Esophagus muscularis mucosa (tissue), 4 donors: ENCODE measurements around the gene PCDH15. TPM values are rescaled to one million over a fixed set of nuclear protein-coding genes. Genes with fewer than 3 reads are reported as not detected.

ENCODE experiments used
- DNase-seq: peaks from one replicate; pipeline ENCODE4 v3.0.0-alpha.2; 2017; ENCODE audit errors: extremely low spot score
- H3K27ac ChIP-seq, 4 donors: fragments of 200-600 bp; sonication (generic); replicated peaks in 1 of 4; 1 replicate in 3 of 4; 2 replicates in 1 of 4; pipeline ENCODE4 v1.5.1; 2016 to 2019; ENCODE audit warnings: mild to moderate bottlenecking in 1 of 4
- H3K27me3 ChIP-seq, 4 donors: fragments of 200-600 bp; sonication (generic); one replicate each; pipeline versions ENCODE4 v1.5.1 to v1.6.0; 2016 to 2019
- H3K36me3 ChIP-seq, 4 donors: fragments of 200-600 bp; sonication (generic); one replicate each; pipeline ENCODE4 v1.5.1; 2016 to 2019
- H3K4me1 ChIP-seq, 4 donors: fragments of 200-600 bp; sonication (generic); one replicate each; pipeline ENCODE4 v1.5.1; 2016 to 2019
- H3K4me3 ChIP-seq, 4 donors: fragments of 200-600 bp; sonication (generic); 1 replicate in 2 of 4; 2 replicates in 2 of 4; pipeline ENCODE4 v1.5.1; 2016 to 2019; ENCODE audit warnings: mild to moderate bottlenecking in 4 of 4, moderate library complexity in 1 of 4
- H3K9me3 ChIP-seq, 4 donors: fragments of 200-600 bp; sonication (generic); 1 replicate in 3 of 4; 2 replicates in 1 of 4; pipeline ENCODE4 v1.5.1; 2016 to 2019
- EP300 ChIP-seq: sonication (generic); formaldehyde crosslinking; IDR thresholded peaks from one replicate; pipeline ENCODE4 v1.6.1; 2017; ENCODE audit warnings: antibody characterized with exemption
- POLR2A ChIP-seq: fragments of 450-650 bp; IDR thresholded peaks from one replicate; pipeline ENCODE4 v1.6.1; 2017; ENCODE audit warnings: antibody characterized with exemption, moderate library complexity, mild to moderate bottlenecking, low read depth
- POLR2AphosphoS5 ChIP-seq, 2 donors: sonication (generic); formaldehyde crosslinking; IDR thresholded peaks; one replicate each; pipeline ENCODE4 v1.6.1; 2017; ENCODE audit warnings: antibody characterized with exemption in 2 of 2
- WGBS: methylation state at CpG from one replicate; pipeline ENCODE4 v1.1.5; 2018; 5-methylcytosine and 5-hydroxymethylcytosine counted together
- intact Hi-C: fragments of 100-400 bp; cut with DNase I; formaldehyde crosslinking; loops from one replicate; pipeline ENCODE4 v1.15.1; 2023
- total RNA-seq, 4 donors: library from RNA; depleted of rRNA; stranded (reverse); fragments of >200 nt; gene quantifications; one replicate each; pipeline versions ENCODE4 v1.1.0 to v1.2.1, GENCODE V29; 2016
- TF ChIP-seq, protein P1 (sequence below), 3 experiments: fragments of 200-600 bp in 2 of 3; fragments of 450-650 bp in 1 of 3; sonication (generic) in 2 of 3; IDR thresholded peaks; one replicate each; pipeline ENCODE4 v1.5.1; 2017 to 2019; ENCODE audit warnings: antibody characterized with exemption in 3 of 3, mild to moderate bottlenecking in 2 of 3, moderate library complexity in 1 of 3

The PCDH15 gene
- total RNA-seq, 4 donors from 2014 or later = 0.13 to 0.50 TPM; not detected in 2

DNA sequence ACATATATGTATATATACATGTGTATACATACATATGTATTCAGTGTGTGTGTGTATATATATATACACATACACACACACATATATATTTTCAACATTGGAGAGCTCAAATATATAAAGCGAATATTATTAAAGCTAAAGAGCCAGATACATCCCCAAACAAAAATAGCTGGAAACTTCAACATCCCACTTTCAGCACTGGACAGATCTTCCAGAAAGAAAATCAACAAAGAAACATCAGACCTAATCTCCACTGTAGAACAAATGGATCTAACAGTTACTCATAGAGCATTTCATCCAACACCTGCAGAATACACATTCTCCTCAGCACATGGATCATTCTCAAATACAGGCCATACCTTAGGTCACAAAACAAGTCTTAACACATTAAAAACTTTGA lies 799.0 kb downstream of the PCDH15 start:
- Histone ChIP-seq H3K4me3 (no peak overlapping the region), H3K36me3 (no peaks in the 10 kb centered on the region), H3K9me3 (no peaks in the 10 kb centered on the region), H3K27ac (no peak overlapping the region), H3K4me1 (no peaks in the 10 kb centered on the region), H3K27me3 (no peaks in the 10 kb centered on the region)
- no peak for DNase-seq
- intact Hi-C loops = no loop called here
- 97% methylated on average over 1 of the region's 1 CpG for WGBS
- TF ChIP-seq EP300 (no peak), POLR2A (no peak), POLR2AphosphoS5 (IDR thresholded peaks at IDR 0.05) (no peak)
- TF ChIP-seq, protein P1, sequence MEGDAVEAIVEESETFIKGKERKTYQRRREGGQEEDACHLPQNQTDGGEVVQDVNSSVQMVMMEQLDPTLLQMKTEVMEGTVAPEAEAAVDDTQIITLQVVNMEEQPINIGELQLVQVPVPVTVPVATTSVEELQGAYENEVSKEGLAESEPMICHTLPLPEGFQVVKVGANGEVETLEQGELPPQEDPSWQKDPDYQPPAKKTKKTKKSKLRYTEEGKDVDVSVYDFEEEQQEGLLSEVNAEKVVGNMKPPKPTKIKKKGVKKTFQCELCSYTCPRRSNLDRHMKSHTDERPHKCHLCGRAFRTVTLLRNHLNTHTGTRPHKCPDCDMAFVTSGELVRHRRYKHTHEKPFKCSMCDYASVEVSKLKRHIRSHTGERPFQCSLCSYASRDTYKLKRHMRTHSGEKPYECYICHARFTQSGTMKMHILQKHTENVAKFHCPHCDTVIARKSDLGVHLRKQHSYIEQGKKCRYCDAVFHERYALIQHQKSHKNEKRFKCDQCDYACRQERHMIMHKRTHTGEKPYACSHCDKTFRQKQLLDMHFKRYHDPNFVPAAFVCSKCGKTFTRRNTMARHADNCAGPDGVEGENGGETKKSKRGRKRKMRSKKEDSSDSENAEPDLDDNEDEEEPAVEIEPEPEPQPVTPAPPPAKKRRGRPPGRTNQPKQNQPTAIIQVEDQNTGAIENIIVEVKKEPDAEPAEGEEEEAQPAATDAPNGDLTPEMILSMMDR (IDR thresholded peaks at IDR 0.05) = no peak

DNA sequence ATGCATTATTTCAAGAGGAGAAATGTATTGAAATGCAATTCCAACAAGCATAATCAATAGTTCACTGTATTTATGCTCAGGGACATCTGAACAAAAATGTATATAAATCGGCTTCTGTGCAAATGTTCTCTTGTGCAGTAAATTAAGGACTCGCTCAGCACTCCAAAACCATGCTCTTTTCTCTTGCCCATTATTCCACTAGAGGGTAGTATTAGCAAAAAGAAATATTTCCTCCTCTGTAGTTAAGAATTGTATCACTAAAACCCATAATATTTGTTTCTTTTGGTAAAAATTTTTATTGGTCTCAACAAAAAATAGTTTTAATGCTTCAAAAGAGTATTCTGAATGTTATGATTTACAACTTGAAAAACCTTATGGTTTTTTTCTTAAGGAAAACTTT lies 803.1 kb downstream of the PCDH15 start:
- 59% methylated on average over 2 of the region's 2 CpGs for WGBS
- no peak for DNase-seq
- TF ChIP-seq, protein P1 (IDR thresholded peaks at IDR 0.05) = peak in 1 of 3 experiments; percentile 14
- TF ChIP-seq POLR2AphosphoS5 (IDR thresholded peaks at IDR 0.05) = no peak
- no peak for TF ChIP-seq POLR2A
- no peak for TF ChIP-seq EP300

GRCh38 chr10:53990799-53991238 lies 810.2 kb downstream of the PCDH15 start:
- TF ChIP-seq EP300 (no peak), POLR2A (no peak), POLR2AphosphoS5 (IDR thresholded peaks at IDR 0.05) (no peak)
- TF ChIP-seq, protein P1 (IDR thresholded peaks at IDR 0.05) = no peak
- no peak for DNase-seq
- Histone ChIP-seq H3K36me3 (no peaks in the 10 kb centered on the region), H3K27me3 (no peaks in the 10 kb centered on the region), H3K9me3 (no peaks in the 10 kb centered on the region), H3K4me1 (no peaks in the 10 kb centered on the region), H3K4me3 (no peak overlapping the region), H3K27ac (no peak overlapping the region)
- WGBS = 87% methylated on average over 9 of the region's 28 CpGs
- intact Hi-C loops = no loop called here

More for the DNA sequence above, 803.1 kb downstream of the PCDH15 start:
- Histone ChIP-seq H3K4me3 (no peak overlapping the region), H3K9me3 (no peaks in the 10 kb centered on the region), H3K27me3 (no peaks in the 10 kb centered on the region), H3K27ac (no peak overlapping the region), H3K4me1 (no peaks in the 10 kb centered on the region), H3K36me3 (no peaks in the 10 kb centered on the region)
- intact Hi-C loops = no loop called here

DNA sequence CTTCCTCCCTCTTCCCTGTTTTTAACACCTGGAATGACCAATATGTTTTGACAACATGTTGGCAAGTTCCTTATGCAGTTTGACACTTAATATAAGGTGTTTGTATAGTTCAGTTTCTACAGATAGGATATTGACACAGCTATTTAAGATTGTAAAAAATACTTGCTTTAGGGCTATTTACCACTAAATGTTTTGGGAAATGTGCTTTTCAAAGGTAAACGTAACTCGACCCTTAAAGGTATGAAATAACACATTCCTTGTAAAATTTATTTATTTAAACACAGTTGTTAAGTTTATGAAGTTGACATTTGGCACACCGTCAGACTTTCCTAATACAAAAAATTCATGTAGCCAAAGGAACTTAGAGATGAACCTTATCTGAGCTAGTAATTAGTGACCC lies 817.6 kb downstream of the PCDH15 start:
- no peak for DNase-seq
- no peaks in the 10 kb centered on the region for H3K9me3 ChIP-seq
- no peaks in the 10 kb centered on the region for H3K27me3 ChIP-seq
- no peak overlapping the region for H3K4me3 ChIP-seq
- no peaks in the 10 kb centered on the region for H3K36me3 ChIP-seq
- intact Hi-C loops = no loop called here
- 38% methylated on average over 3 of the region's 3 CpGs for WGBS
- TF ChIP-seq EP300 (no peak), POLR2A (no peak), POLR2AphosphoS5 (IDR thresholded peaks at IDR 0.05) (no peak)
- TF ChIP-seq, protein P1 (IDR thresholded peaks at IDR 0.05) = no peak
- no peaks in the 10 kb centered on the region for H3K4me1 ChIP-seq
- no peak overlapping the region for H3K27ac ChIP-seq

DNA sequence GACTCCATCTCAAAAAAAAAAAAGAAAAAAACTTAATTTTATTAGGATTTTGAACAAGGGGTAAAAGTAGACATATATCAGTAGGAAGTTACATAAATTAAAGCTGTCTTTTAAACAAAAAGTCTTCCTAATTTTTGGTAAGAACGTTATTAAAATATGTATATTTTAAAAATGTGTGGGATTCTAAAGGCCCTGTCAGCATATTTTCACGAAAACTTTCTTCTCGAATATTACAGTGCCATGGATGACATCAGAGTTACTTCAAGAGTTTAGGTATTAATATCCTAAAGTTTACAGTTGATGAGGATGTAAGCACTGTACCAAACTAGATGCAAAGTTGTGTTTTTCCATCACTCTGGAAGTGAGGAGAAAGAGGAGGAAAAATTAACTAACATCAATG lies 820.8 kb downstream of the PCDH15 start:
- 92% methylated on average over 3 of the region's 3 CpGs for WGBS
- TF ChIP-seq POLR2AphosphoS5 (IDR thresholded peaks at IDR 0.05) (no peak), EP300 (no peak), POLR2A (no peak)
- TF ChIP-seq, protein P1 (IDR thresholded peaks at IDR 0.05) = no peak
- Histone ChIP-seq H3K9me3 (no peaks in the 10 kb centered on the region), H3K36me3 (no peaks in the 10 kb centered on the region), H3K27ac (no peak overlapping the region), H3K27me3 (no peaks in the 10 kb centered on the region), H3K4me3 (no peak overlapping the region), H3K4me1 (no peaks in the 10 kb centered on the region)
- intact Hi-C loops = no loop called here
- no peak for DNase-seq
